Caco-2 (cell line): ENCODE measurements around the gene COIL. TPM values are rescaled to one million over a fixed set of nuclear protein-coding genes. Genes with fewer than 3 reads are reported as not detected.

Experiments used
- BruUV-seq: library from RNA; stranded (reverse); fragments of 400-500 nt; replicated peaks from 2 replicates; lab custom pipeline; 2021; lab: Mats Ljungman, UMichigan
- CTCF ChIA-PET: fragments of 300-600 bp; sonication (Branson Sonifier 250); formaldehyde crosslinking; loops from one replicate; lab custom pipeline; 2022; ENCODE audit warnings: antibody characterized with exemption; lab: Charles Lee
- POLR2A ChIA-PET: fragments of 300-600 bp; sonication (Branson Sonifier 250); formaldehyde crosslinking; loops from one replicate; lab custom pipeline; 2022; ENCODE audit warnings: antibody characterized with exemption; lab: Charles Lee
- DNase-seq, 2 experiments: peaks; one replicate each; pipeline versions ENCODE4 v3.0.0 to v3.0.0-alpha.2; 2020 to 2022
- H3K27me3 ChIP-seq: replicated peaks from 2 replicates; pipeline ENCODE4 v1.6.0; 2011; ENCODE audit warnings: low read length; ENCODE audit not compliant: control insufficient read depth, insufficient read depth
- H3K36me3 ChIP-seq: 2 replicates; pipeline ENCODE4 v1.5.1; 2011; ENCODE audit warnings: low read length; ENCODE audit not compliant: control insufficient read depth, insufficient read depth
- H3K4me1 ChIP-seq: fragments of 250-450 bp; sonication (Bioruptor Pico); 2 replicates; pipeline ENCODE4 v1.5.1; 2020; ENCODE audit warnings: mild to moderate bottlenecking
- H3K4me3 ChIP-seq: 2 replicates; pipeline ENCODE4 v1.5.1; 2011; ENCODE audit warnings: low read depth, mild to moderate bottlenecking, control low read depth, low read length
- H3K9me3 ChIP-seq: fragments of 250-450 bp; sonication (Bioruptor Pico); 2 replicates; pipeline ENCODE4 v1.5.1; 2020; ENCODE audit warnings: mild to moderate bottlenecking, moderate library complexity
- H3K27ac Mint-ChIP-seq: one replicate; pipeline ENCODE4 v1.8.0; 2022; ENCODE audit warnings: mixed read lengths; ENCODE audit not compliant: unreplicated experiment
- H3K27me3 Mint-ChIP-seq: one replicate; pipeline ENCODE4 v1.8.0; 2022; ENCODE audit warnings: mixed read lengths; ENCODE audit not compliant: insufficient read depth, unreplicated experiment
- H3K36me3 Mint-ChIP-seq: one replicate; pipeline ENCODE4 v1.8.0; 2022; ENCODE audit warnings: mild to moderate bottlenecking, mixed read lengths; ENCODE audit not compliant: insufficient read depth, unreplicated experiment
- H3K4me1 Mint-ChIP-seq: one replicate; pipeline ENCODE4 v1.8.0; 2022; ENCODE audit warnings: low read depth, mixed read lengths; ENCODE audit not compliant: unreplicated experiment
- H3K4me3 Mint-ChIP-seq: one replicate; pipeline ENCODE4 v1.8.0; 2022; ENCODE audit warnings: mild to moderate bottlenecking, moderate library complexity, mixed read lengths; ENCODE audit not compliant: unreplicated experiment
- H3K9me3 Mint-ChIP-seq: one replicate; pipeline ENCODE4 v1.8.0; 2022; ENCODE audit warnings: mixed read lengths; ENCODE audit not compliant: unreplicated experiment
- CTCF ChIP-seq, 2 experiments: fragments of 200-600 bp in 1 of 2; IDR thresholded peaks; 1 replicate in 1 of 2; 2 replicates in 1 of 2; pipeline versions ENCODE4 v1.5.1 to v1.8.0; 2011 to 2022; ENCODE audit warnings: antibody characterized with exemption in 1 of 2, control low read depth in 1 of 2, inconsistent platforms in 1 of 2, low read depth in 1 of 2, low read length in 1 of 2, mild to moderate bottlenecking in 1 of 2, moderate library complexity in 1 of 2; ENCODE audit not compliant: insufficient read depth in 1 of 2, severe bottlenecking in 1 of 2, unreplicated experiment in 1 of 2
- intact Hi-C: fragments of 100-400 bp; cut with micrococcal nuclease; formaldehyde crosslinking; loops from one replicate; pipeline ENCODE4 v1.10.0; 2022; ENCODE audit not compliant: unreplicated experiment
- total RNA-seq: library from RNA; stranded (reverse); gene quantifications from 2 replicates; pipeline ENCODE4 v1.2.3, GENCODE V29; 2022

COIL gene
- total RNA-seq, 1 experiment from 2014 or later, result 27.0 TPM

GRCh38 chr17:56890390-56890789, 70.5 kb downstream of the COIL start:
- Mint-ChIP-seq H3K9me3 (peaks cover 28% of the 10 kb centered on the region), H3K36me3 (peaks cover 58% of the 10 kb centered on the region), H3K4me1 (peaks cover 6% of the 10 kb centered on the region), H3K27me3 (no peaks in the 10 kb centered on the region), H3K27ac (no peak overlapping the region), H3K4me3 (no peak overlapping the region)
- intact Hi-C loops, result no loop called here
- Histone ChIP-seq H3K9me3 (no peaks in the 10 kb centered on the region; the same call in 1 of the 2 replicates), H3K4me1 (no peaks in the 10 kb centered on the region), H3K27me3 (no peaks in the 10 kb centered on the region), H3K36me3 (peaks cover 13% of the 10 kb centered on the region), H3K4me3 (no peak overlapping the region)
- ChIA-PET CTCF (interaction anchor here (0.6 kb wide), 2 partner anchors 116 to 131 kb away, joined by 3 to 6 read pairs; no protein-coding TSS in a partner anchor), POLR2A (no interaction called here)
- BruUV-seq, result no TSS peak
- DNase-seq, result no peak
- TF ChIP-seq CTCF (IDR thresholded peaks at IDR 0.05; ENCODE audit: insufficient read depth in 1 of 2, low read depth in 1 of 2, low read length in 1 of 2, severe bottlenecking in 1 of 2, unreplicated experiment in 1 of 2), result no peak

Other genes with a start within 250 kb of the COIL start
- gene C17orf67, start 127.1 kb downstream of the COIL start, total RNA-seq, result 2.9 and 4.6 TPM in 2 replicates
- gene DGKE, start 126.9 kb downstream of the COIL start, total RNA-seq, result 15.5 and 17.6 TPM in 2 replicates
- gene TRIM25, start 47.0 kb downstream of the COIL start, total RNA-seq, result 85.6 and 89.4 TPM in 2 replicates
- gene SCPEP1, start 17.1 kb upstream of the COIL start, total RNA-seq, result 40.5 and 44.3 TPM in 2 replicates
- gene AKAP1, start 124.2 kb upstream of the COIL start, total RNA-seq, result 87.1 and 87.2 TPM in 2 replicates